Subcutaneous adipose tissue (tissue), 4 donors: ENCODE measurements around the gene SMARCD2. TPM values are rescaled to one million over a fixed set of nuclear protein-coding genes. Genes with fewer than 3 reads are reported as not detected.
"Not testable (repeated sequence)": the region's sequence is repeated elsewhere in the genome, so short reads cannot be mapped to it uniquely, and the experiment has no call there.

Experiments used
- total RNA-seq, 4 donors: library from RNA; depleted of rRNA; stranded (reverse); fragments of >200 nt; gene quantifications; one replicate each; pipeline ENCODE4 v1.1.0, GENCODE V29; 2016
- TF ChIP-seq, protein P1 (sequence below): fragments of 450-650 bp; IDR thresholded peaks from one replicate; pipeline ENCODE4 v1.5.1; 2016; ENCODE audit warnings: low read depth, mild to moderate bottlenecking, control low read depth, antibody characterized with exemption, moderate library complexity

SMARCD2 gene
- total RNA-seq = 100 to 1,000 TPM; 101 to 246 (median 141) TPM

DNA sequence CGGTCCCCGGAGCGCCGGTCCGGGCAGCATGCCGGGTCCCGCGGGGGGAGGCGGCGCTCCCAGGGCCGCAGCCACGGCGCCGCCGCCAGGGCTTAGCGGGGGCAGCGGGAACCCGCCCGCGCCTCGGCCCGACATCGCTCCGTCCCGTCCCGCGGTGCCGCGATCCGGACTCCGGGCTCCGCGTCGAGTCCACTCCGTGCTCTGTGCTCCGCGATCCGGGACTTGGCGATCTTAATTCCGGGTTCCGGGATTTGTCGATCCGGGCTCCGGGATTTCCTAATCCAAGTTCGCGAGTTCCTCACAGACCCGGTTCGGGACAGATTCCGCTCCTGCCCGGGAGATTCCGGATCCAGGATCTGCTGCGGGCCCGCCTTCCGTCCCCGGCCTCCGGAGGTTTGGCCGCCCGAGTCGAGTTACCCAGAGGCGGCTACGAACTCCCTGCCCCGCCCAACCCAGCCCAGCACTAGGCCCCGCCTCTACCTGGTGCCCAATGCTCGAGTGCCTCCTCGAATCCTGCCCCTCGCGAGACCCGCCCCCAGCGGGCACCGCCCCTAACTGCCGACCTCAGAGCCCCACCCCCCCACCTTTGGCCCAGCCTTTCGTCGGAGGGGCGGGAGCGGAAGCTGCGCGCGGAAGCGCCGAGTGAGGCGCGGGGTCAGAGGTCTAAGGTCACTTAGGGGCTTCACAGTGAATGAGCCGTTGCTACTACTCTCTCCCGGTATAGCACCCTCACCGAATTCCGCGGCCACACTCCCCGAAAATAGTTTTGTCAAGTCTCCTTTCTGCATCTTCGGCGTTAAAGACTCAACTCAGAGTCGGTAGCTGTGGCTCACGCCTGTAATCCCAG is at the start of gene SMARCD2:
Gene SMARCD2 (minus strand): TSS at position 146 of the 847 bp plus-strand sequence. CDS start 11 bp downstream, at position 135.
- TF ChIP-seq, protein P1, sequence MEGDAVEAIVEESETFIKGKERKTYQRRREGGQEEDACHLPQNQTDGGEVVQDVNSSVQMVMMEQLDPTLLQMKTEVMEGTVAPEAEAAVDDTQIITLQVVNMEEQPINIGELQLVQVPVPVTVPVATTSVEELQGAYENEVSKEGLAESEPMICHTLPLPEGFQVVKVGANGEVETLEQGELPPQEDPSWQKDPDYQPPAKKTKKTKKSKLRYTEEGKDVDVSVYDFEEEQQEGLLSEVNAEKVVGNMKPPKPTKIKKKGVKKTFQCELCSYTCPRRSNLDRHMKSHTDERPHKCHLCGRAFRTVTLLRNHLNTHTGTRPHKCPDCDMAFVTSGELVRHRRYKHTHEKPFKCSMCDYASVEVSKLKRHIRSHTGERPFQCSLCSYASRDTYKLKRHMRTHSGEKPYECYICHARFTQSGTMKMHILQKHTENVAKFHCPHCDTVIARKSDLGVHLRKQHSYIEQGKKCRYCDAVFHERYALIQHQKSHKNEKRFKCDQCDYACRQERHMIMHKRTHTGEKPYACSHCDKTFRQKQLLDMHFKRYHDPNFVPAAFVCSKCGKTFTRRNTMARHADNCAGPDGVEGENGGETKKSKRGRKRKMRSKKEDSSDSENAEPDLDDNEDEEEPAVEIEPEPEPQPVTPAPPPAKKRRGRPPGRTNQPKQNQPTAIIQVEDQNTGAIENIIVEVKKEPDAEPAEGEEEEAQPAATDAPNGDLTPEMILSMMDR = no peak

DNA sequence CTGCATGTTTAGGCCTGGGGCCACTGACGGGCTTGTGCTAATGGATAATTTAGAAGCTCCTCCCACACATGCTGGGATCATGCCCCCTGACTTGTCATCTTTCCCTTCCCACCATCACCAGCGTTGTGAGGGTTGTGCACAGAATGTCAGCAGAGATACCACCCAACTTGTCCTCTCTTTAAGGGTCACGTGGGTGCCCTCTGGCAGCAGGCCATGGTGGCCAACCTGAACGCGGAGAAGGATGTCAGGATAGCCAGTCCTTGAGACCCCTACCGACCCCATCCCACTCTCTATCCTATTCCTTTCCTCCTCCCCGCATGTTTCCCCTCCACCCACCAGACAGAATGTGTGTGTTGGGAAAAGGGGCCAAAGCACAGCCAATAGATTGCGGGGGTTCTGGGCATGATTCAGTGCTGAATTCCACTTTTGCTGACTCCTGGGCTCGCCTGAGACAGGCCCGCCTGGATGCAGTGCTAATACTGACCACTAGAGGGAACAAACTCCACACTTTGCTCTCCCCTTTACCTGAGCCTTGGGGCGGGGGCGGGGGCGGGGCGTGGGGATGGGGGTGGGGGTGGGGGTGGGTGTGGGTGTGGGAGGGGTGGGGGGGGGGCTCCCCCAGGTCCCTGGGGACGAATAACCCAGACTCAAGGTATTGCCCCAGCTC is 39.6 kb upstream of the SMARCD2 start, which contains the start of gene GH2:
Gene GH2 (minus strand): TSS at position 10 of the 667 bp plus-strand sequence. CDS start 143 bp downstream, outside the sequence.
- TF ChIP-seq, protein P1 = no peak

DNA sequence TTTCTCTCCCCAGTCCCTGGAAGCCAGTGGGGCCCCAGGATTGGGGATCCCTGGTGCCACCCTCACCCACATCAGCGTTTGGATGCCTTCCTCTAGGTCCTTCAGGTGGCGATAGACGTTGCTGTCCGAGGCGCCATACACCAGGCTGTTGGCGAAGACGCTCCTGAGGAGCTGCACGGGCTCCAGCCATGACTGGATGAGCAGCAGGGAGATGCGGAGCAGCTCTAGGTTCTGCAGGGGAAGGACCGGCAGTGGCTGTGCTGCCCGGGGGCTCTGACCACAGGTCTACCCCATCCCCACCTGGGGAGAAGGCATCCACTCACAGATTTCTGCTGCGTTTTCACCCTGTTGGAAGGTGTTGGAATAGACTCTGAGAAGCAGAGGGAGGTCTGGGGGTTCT is 38.2 kb upstream of the SMARCD2 start:
- TF ChIP-seq, protein P1 = no peak

DNA sequence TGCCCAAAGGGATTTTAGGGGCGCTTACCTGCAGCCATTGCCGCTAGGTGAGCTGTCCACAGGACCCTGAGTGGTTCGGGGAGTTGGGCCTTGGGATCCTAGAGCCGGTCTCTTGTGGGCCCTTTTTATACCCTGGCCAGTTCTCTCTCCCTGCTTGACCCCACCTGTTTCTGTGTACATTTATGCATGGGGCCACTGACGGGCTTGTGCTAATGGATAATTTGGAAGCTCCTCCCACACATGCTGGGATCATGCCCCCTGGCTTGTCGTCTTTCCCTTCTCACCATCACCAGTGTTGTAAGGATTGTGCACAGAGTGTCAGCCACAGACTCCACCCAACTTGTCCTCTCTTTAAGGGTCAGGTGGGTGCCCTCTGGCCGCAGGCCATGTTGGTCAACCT is 31.1 kb upstream of the SMARCD2 start, which contains the start of gene CSH2:
Gene CSH2 (minus strand): TSS at position 101 of the 400 bp plus-strand sequence. CDS start 63 bp downstream, at position 38.
- TF ChIP-seq, protein P1 = not testable (repeated sequence)

DNA sequence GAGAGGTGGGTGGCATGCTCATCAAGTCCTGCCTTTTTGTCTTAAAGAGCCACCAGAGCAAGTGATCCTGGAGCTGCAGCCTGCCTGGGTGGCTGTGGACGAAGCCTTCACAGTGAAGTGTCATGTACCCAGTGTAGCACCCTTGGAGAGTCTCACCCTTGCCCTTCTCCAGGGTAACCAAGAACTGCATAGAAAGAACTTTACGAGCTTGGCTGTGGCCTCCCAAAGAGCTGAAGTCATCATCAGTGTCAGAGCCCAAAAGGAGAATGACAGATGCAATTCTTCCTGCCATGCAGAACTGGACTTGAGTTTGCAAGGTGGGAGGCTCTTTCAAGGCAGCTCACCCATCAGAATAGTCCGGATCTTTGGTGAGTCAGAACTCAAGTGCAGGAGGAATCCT is 16.8 kb upstream of the SMARCD2 start:
- TF ChIP-seq, protein P1 = no peak

DNA sequence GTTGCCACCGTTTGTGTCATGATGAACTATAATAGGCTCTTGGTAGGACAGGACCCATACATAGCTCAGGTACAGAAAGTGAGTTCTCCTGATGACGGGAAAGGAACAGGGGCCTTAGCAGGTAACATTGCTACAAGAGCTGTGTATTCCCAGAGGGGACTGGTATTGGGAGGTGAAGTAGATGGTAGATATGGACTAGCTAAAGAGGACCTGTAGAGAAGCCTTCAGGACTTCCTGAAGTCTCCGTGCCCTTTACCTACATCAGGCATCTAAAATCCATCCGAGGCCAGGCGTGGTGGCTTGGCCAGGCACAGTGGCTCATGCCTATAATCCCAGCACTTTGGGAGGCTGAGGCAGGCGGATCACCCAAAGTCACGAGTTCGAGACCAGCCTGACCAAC is 12.7 kb upstream of the SMARCD2 start:
- TF ChIP-seq, protein P1 = no peak

DNA sequence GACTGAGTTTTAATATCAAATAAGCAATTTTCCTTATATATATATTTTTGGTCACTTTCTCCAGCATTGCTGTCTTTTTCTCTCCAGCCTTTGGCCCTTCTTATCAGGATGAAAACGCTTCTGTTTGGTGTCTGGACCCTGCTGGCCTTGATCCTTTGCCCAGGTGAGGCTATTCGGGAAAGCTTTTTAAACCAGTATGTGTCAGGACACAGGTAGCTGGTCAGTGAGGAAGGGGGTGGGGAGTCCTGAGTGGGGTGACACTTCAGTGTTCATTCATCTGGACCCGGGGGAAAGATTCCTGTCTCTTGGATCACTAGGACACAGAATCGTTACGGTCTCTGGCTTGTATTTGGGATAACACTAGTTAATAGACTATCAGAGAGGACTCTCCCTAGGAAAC is 12.2 kb upstream of the SMARCD2 start:
- TF ChIP-seq, protein P1 = no peak
